ENCODE data around the gene CACNB4. TPM values are rescaled to one million over a fixed set of nuclear protein-coding genes. Genes with fewer than 3 reads are reported as not detected.

CACNB4 gene
- total RNA-seq, 1 donor from 2014 or later, result 5.1 TPM

DNA sequence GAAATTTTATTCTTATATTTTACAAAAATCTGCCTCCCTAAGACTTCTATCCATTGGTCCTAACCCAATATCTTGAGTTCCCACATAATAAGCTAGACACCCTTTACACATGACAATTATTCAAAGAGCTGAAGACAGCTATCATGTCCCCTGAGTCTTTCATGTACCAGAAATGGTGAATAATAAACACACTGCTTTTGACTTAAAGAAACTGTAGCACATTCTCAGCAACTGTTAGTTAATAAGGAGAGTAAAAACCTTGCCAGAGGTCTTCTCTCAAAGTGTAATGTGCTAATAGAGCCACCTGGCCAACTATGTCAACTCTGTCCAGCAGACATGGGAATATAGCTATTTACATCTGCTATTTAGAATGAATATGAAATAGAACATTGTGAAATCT is 160.9 kb downstream of the CACNB4 start:
- no peak overlapping the region for H3K27ac Mint-ChIP-seq (ENCODE audit: unreplicated experiment)
- H3K9me3 Mint-ChIP-seq (ENCODE audit: unreplicated experiment), result no peaks in the 10 kb centered on the region
- H3K27me3 Mint-ChIP-seq (ENCODE audit: unreplicated experiment), result no peaks in the 10 kb centered on the region
- TF ChIP-seq CTCF (IDR thresholded peaks at IDR 0.05; ENCODE audit: partially characterized antibody, unreplicated experiment), result no peak
- H3K4me1 Mint-ChIP-seq (ENCODE audit: low read depth, unreplicated experiment), result peaks cover 2% of the 10 kb centered on the region
- H3K4me3 Mint-ChIP-seq (ENCODE audit: unreplicated experiment), result no peak overlapping the region
- no peak for DNase-seq
- H3K36me3 Mint-ChIP-seq (ENCODE audit: unreplicated experiment), result peaks cover 4% of the 10 kb centered on the region

GRCh38 chr2:151936626-151937025 is 162.2 kb downstream of the CACNB4 start:
- no peaks in the 10 kb centered on the region for H3K9me3 Mint-ChIP-seq (ENCODE audit: unreplicated experiment)
- H3K36me3 Mint-ChIP-seq (ENCODE audit: unreplicated experiment), result no peaks in the 10 kb centered on the region
- H3K27me3 Mint-ChIP-seq (ENCODE audit: unreplicated experiment), result no peaks in the 10 kb centered on the region
- no peak for TF ChIP-seq CTCF (IDR thresholded peaks at IDR 0.05; ENCODE audit: partially characterized antibody, unreplicated experiment)
- no peak for DNase-seq
- H3K4me1 Mint-ChIP-seq (ENCODE audit: low read depth, unreplicated experiment), result peaks cover 2% of the 10 kb centered on the region
- H3K4me3 Mint-ChIP-seq (ENCODE audit: unreplicated experiment), result no peak overlapping the region
- H3K27ac Mint-ChIP-seq (ENCODE audit: unreplicated experiment), result no peak overlapping the region

- no peak for TF ChIP-seq CTCF (IDR thresholded peaks at IDR 0.05; ENCODE audit: partially characterized antibody, unreplicated experiment)
These were observed 165.5 kb downstream of the CACNB4 start for GRCh38 chr2:151933266-151933804.

GRCh38 chr2:151931756-151932155 is 167.1 kb downstream of the CACNB4 start:
- no peak for DNase-seq
- peaks cover 2% of the 10 kb centered on the region for H3K4me1 Mint-ChIP-seq (ENCODE audit: low read depth, unreplicated experiment)
- no peaks in the 10 kb centered on the region for H3K36me3 Mint-ChIP-seq (ENCODE audit: unreplicated experiment)
- no peak overlapping the region for H3K4me3 Mint-ChIP-seq (ENCODE audit: unreplicated experiment)
- no peak for TF ChIP-seq CTCF (IDR thresholded peaks at IDR 0.05; ENCODE audit: partially characterized antibody, unreplicated experiment)
- H3K27ac Mint-ChIP-seq (ENCODE audit: unreplicated experiment), result no peak overlapping the region
- no peaks in the 10 kb centered on the region for H3K9me3 Mint-ChIP-seq (ENCODE audit: unreplicated experiment)
- H3K27me3 Mint-ChIP-seq (ENCODE audit: unreplicated experiment), result no peaks in the 10 kb centered on the region

More at GRCh38 chr2:151933266-151933804, 165.5 kb downstream of the CACNB4 start:
- Mint-ChIP-seq H3K36me3 (ENCODE audit: unreplicated experiment) (no peaks in the 10 kb centered on the region), H3K4me3 (ENCODE audit: unreplicated experiment) (no peak overlapping the region), H3K9me3 (ENCODE audit: unreplicated experiment) (no peaks in the 10 kb centered on the region), H3K27ac (ENCODE audit: unreplicated experiment) (no peak overlapping the region), H3K27me3 (ENCODE audit: unreplicated experiment) (no peaks in the 10 kb centered on the region), H3K4me1 (ENCODE audit: low read depth, unreplicated experiment) (peaks cover 2% of the 10 kb centered on the region)
- DNase-seq, result no peak

GRCh38 chr2:151931030-151931611 is 167.7 kb downstream of the CACNB4 start:
- H3K36me3 Mint-ChIP-seq (ENCODE audit: unreplicated experiment), result no peaks in the 10 kb centered on the region

More at GRCh38 chr2:151931030-151931611, 167.7 kb downstream of the CACNB4 start:
- no peaks in the 10 kb centered on the region for H3K4me1 Mint-ChIP-seq (ENCODE audit: low read depth, unreplicated experiment)
- no peaks in the 10 kb centered on the region for H3K9me3 Mint-ChIP-seq (ENCODE audit: unreplicated experiment)
- no peaks in the 10 kb centered on the region for H3K27me3 Mint-ChIP-seq (ENCODE audit: unreplicated experiment)
- no peak overlapping the region for H3K4me3 Mint-ChIP-seq (ENCODE audit: unreplicated experiment)
- no peak for TF ChIP-seq CTCF (IDR thresholded peaks at IDR 0.05; ENCODE audit: partially characterized antibody, unreplicated experiment)
- H3K27ac Mint-ChIP-seq (ENCODE audit: unreplicated experiment), result no peak overlapping the region
- no peak for DNase-seq
